RPMI8226 (cell line): ENCODE data around the gene CKAP2.
A peak's percentile ranks its signal among the peaks of the same experiment; 100 is the strongest.
"Not testable (repeated sequence)": the region's sequence is repeated elsewhere in the genome, so short reads cannot be mapped to it uniquely, and the experiment has no call there.

Experiments
- DNase-seq: peaks from one replicate; pipeline ENCODE4 v3.0.0-alpha.2; 2015

CKAP2 gene

DNA sequence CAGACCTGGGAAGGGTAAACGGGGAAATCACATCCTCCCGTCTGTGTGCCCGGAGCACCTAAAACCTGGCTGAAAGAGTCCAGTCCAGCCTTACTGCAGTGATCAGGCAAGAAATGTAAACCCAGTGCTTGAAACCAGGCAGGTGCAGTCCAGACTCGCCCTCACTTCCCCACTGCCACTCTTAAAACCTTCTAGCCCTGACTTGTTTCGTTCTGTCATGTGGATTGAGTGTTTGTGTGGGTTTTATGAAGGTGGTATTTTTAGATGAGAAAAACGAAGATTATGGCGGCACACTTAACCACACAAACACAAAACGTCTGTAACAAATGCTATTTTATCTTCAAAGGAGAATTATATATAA lies 839 bp upstream of the CKAP2 start:
- DNase-seq = peak; percentile 80

DNA sequence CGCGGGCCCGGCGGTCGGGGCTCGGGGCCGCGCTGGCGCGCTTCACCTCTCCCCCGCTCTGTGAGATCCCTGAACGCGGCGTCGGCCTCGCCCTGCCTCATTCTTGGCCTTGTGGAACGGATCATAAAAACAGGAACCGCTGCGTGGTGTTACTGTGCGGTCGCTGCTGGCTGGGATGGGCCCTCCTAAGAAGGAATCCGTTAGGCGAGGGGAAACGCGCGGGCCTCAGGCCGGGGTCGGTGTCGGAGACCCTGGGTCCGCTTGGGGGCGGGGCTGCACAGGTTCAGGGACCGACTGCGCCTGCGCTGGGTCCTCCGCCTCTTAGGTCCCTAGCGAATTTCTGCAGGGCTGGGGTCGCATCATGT lies 381 bp downstream of the CKAP2 start:
- peak; percentile 71 for DNase-seq

DNA sequence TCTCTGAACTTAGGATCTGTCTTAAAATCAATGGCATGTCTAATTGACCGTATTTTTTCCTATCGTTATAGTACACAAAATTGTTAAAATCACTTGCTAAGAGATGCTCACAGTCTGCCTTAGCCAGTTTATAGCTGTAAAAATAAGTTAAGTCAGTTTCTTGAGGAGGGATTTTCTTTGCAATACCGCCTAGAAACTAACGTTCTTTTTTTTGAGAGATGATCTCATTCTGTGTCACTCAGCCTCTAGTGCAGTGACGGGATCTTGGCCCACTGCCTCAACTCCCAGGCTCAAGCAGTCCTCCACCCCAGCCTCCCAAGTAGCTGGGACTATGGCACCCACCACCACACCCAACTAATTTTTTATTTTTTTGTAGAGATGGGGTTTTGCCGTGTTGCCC lies 4.4 kb downstream of the CKAP2 start:
- DNase-seq = no peak

DNA sequence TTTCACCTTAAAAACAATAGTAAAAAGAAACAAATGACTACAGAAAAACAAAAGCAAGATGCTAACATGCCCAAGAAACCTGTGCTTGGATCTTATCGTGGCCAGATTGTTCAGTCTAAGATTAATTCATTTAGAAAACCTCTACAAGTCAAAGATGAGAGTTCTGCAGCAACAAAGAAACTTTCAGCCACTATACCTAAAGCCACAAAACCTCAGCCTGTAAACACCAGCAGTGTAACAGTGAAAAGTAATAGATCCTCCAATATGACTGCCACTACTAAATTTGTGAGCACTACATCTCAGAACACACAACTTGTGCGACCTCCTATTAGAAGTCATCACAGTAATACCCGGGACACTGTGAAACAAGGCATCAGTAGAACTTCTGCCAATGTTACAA lies 6.0 kb downstream of the CKAP2 start:
- no peak for DNase-seq

DNA sequence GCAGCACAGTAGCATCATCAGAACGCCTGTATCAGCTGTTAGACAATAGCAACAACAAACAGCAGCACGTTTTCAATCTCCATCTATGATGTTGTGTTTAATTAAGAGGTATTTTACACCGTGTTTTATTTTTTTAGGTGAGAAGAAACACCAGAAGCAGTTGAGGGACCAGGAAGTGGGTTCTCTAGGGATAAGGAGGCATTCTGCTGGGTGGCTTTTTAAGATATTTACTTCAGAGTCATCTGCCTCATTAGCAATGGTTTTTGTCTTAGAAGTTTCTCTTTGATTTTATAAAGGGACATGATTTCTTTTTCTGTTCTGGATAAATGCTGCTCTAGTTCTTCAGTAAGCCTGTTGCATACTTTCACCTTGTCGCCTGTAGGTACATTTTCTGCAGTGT lies 8.2 kb downstream of the CKAP2 start:
- no peak for DNase-seq

DNA sequence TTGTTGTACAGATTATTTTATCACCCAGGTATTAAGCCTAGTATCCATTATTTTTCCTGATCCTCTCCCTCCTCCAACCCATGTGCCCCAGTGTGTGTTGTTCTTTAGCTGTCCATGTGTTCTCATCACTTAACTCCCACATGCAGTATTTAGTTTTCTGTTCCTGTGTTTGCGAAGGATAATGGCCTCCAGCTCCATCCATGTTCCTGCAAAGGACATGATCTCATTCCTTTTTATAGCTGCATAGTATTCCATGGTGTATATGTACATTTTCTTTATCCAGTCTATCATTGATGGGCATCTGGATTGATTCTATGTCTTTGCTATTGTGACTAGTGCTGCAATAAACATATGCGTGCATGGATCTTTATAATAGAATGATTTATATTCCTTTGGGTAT lies 13.2 kb downstream of the CKAP2 start:
- DNase-seq = not testable (repeated sequence)

DNA sequence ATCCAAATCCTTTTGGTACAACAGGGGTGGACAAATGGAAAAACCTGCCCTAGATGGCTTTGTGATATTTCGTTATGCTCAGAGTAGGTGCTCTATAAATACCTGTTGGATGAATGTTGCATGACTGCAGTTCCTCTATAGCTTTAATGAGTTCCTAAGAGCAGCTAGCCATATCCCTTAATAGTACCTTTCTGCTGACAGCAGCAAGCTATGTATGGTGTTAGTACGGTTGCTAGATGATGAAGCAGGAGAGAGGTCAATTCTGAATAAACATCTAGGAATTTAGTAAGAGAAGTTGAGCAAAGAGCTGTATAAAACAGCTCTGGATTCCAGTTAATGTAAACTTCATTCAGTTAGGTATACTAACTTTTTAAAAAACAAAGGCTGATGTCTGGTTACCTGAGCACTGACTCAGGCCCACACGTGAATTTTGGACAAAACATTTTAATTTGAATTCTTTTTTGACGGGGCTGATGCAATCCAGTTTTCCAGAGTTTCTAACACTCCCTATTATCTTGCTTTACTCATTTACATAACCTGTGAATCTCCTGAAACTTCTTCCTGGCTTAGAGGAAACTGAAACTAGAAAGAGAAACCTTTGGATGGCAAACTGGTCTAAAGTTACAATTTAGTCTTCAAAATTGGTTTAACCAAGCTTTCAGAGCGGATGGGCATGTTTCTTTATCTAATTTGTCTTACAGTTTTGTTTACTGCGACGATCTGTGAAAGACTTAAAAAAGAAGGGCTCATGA lies 25.6 kb downstream of the CKAP2 start:
- DNase-seq = not testable (repeated sequence)

DNA sequence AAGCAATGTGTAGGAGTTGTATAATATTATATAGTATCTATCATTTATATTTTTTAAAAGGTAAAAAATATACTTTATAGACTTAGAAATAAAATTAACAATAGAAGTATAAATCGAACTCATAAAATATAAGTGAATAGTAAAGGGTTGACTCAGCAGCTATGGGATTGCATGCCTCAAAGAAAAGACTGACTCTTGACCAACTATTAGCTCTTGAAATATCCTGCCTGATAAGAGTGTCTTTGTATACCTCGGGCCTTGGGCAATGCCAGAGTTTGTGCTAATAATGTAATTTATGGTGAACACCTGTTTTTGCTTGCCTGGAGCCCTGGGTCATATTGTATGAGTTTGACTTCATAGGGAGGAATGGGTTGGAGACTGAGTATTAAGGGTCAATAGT lies 31.8 kb downstream of the CKAP2 start:
- not testable (repeated sequence) for DNase-seq

DNA sequence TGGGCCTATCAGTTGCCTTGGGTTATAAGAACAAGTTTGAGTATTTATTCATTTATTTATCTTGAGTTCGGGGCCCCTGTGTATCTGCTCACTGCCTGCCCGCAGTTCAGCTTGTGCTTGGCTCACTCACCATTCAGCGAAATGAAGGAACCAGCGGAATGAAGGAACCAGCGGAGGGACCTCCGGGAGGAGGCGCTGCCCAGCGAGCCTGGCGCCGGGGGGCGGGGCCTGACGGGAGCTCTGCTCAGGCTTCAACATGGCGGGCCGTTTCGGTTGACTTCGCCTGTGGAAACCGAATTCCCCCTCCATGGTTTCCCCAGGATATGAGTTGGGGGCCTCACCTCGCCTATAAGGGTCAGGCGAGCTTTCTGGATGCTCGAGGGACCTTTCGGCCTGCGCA lies 33.5 kb downstream of the CKAP2 start:
- DNase-seq = not testable (repeated sequence)

DNA sequence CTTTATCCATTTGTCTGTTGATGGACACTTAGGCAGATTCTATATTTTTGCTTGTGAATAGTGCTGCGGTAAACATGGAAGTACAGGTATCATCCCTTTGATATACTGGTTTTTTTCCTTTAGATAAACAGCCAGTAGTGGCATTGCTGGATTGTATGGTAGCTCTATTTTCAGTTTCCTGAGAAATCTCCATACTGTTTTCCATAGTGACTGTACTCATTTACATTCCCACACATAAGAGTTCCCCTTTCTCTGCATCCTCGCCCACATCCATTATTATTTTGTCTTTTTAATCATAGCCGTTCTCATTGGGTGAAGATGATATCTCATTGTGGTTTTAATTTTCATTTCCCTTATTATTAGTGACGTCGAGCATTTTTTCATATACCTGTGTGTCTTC lies 35.7 kb downstream of the CKAP2 start:
- DNase-seq = not testable (repeated sequence)

DNA sequence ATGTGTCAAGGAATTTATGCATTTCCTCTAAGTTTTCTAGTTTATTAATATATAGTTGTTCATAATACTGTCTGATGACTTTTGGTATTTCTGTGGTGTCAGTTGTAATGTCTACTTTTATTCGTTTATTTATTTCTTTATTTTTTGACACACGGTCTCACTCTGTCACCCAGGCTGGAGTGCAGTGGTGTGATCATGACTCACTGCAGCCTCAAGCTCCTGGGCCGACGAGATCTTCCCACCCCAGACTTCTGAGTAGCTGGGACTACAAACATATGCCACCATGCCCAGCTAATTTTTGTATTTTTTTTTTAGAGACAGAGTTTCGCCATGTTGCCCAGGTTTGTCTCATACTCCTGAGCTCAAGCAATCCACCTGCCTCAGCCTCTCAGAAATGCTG lies 39.0 kb downstream of the CKAP2 start:
- not testable (repeated sequence) for DNase-seq

DNA sequence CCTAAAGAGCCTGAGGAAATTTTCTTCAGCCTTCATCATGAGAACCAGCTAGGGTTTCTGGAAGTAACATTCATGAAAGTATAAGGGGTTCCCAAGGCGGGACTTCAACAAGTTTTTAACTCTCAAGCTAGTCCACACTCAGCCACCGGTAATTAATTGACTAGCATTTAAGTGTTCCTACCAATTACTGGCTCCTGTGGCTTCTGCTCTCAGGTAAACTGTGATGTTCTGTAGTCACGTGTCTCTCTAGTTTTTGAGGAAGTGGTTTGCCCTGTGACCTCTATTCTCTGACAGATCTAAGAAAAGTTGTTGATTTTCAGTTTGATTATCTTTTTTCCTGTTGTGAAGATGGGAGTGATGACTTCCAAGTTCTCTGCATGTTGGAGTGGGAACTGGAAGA lies 42.7 kb downstream of the CKAP2 start:
- not testable (repeated sequence) for DNase-seq

DNA sequence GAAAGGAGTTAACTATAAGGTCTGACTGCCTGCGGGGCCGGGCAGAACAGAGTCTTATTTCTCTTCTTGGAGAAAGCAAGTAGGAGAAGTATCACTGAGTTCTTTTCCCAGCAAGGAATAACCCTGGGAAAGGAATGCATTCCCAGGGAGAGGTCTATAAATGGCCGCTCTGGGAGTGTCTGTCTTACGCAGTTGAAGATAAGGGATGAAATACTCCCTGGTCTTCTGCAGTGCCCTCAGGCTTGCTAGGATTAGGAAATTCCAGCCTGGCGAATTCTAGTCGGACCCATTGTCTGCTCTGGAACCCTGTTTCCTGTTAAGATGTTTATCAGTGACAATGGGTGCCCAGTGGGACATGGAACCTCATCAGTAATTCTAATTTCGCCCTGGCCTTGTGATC lies 47.0 kb downstream of the CKAP2 start:
- DNase-seq = not testable (repeated sequence)

DNA sequence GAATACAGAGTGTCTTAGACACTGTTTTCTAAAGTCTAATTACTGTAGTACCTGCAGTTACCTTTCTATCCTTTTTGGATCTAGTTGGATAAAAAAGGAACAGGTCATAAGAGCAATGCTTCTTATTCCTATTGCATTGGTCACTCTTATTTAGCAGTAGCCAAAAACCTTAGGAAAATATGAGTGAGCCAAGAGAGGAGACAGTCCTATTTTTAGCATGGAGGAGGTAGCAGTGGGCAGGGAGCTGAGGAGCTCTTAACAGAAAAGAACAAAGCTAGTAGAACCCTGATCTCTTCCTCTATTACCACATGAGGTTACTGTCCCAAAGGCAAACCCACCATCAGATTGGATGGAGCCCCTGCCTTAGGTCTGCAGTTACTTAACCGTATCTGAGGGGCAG lies 50.6 kb downstream of the CKAP2 start:
- not testable (repeated sequence) for DNase-seq

DNA sequence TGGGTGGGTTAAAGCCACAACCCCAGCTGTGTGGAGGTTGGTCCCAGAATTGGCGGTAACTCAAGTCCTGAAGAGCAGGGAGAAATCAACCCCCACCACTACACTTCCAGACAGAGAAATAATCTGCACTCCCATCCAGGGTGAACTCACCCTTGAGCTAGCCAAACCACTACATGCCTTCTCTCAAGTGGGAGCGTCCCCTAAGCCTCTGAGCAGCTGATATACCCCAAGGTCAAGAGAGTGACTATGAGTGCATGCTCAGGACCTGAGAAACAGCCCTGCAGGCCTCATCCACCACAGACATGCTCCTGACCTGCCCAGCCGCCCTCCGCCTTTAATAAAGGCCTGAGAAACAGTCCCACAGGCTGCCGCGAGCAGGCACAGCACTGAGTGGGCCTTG lies 54.3 kb downstream of the CKAP2 start:
- DNase-seq = not testable (repeated sequence)

DNA sequence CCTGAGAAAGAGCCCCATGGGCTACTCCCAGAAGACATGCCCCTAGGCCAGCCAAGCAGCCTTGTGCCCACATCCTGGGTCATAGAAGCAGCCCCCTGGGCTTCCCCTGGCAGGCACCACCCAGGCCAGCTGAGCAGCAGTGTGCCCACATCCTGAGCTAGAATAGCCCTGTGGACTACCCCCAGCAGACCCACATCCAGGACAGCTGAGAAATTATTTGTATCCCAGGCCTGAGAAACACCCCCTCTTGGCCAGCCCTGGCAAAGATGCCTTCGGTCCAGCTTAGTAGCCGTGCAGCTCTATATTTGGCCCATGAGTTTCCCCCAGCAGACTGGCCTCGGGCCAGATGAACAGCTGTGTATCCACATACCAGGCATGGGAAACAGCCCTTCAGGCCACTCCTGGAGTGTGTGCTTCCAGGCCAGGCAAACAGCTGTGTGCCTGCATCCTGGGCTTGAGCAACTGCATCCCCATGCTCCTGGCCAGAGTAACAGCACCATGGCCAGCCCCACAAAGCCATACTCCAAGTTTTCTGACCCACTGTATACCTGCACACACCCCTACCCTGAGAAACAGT lies 55.0 kb downstream of the CKAP2 start:
- DNase-seq = not testable (repeated sequence)

DNA sequence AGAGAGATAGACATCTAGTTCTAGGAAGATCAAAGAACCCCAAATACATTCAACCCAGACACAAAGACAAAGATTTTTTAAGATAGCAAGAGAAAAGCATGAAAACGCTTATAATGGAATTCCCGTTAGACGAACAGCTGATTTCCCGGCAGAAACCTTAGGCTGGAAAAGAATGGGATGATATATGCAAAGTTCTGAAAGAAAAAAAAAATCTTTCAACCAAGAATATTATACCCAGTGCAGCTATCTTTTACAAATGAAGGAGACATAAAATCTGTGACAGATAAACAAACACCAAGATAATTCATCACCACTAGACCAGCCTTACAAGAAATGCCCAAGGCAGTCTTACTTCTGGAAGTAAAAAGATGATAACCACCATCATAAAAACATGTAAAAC lies 56.3 kb downstream of the CKAP2 start:
- not testable (repeated sequence) for DNase-seq

DNA sequence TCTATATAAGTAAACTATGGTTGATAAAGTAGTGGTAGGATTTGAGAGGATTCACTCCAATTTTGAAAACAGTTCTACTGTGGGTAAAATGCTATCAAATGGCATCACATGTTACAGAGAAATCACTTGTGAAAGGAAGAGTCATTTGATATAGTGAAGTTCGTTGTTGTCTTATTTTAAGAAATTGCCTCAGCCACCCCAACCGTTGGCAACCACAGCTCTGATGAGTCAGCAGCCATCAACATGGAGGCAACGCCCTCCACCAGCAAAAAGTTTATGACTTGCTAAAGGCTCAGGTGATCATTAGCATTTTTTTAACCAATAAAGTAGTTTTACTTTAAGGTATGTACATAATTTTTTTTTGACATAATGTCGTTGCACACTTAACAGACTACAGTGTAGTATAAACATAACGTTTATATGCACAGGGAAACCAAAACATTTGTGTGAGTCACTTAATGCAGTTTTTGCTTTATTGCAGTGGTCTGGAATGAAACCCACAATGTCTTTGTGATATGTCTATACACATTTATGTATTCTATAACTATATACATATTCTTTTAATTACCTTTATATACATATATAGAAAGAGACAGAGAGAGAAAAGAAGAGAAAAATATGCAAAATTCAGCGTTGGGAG lies 58.8 kb downstream of the CKAP2 start:
- not testable (repeated sequence) for DNase-seq

DNA sequence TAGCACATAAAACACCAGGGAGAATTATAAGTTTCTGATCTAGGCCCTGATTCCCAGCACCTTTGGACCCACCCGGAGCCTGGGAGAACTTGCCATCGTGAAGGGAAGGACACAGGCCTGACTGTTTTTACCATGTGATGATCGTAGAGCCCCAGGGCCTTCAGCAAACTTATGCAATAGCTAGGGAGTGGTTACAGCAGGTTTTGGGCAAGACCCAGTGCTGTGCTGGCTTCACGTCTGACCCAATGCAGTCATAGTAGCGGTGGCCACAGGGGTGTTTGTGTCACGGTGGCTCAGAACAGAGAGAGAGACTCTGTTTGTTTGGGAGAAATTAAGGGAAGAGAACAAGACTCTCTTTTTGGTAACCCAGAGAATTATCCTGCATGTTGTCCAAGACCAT lies 68.0 kb downstream of the CKAP2 start:
- not testable (repeated sequence) for DNase-seq
